D341Med (cell line): ENCODE measurements around the gene ACACB.

ENCODE experiments used
- DNase-seq: peaks from one replicate; pipeline ENCODE4 v3.0.0; 2012; ENCODE audit warnings: low spot score

Gene ACACB

GRCh38 chr12:109304485-109304884, 188.1 kb downstream of the ACACB start:
- DNase-seq, result peak; percentile 66

- no peak for DNase-seq
Observed at GRCh38 chr12:109305547-109305946, 189.2 kb downstream of the ACACB start.

- no peak for DNase-seq
Observed at GRCh38 chr12:109307051-109307450, 190.7 kb downstream of the ACACB start.

- DNase-seq, result peak; percentile 83
Observed at GRCh38 chr12:109308534-109309380, 192.4 kb downstream of the ACACB start, which contains the start of gene FOXN4. TSS of gene FOXN4 (minus strand) at chr12:109309284. CDS start at chr12:109308321, 963 bp downstream.

- DNase-seq, result peak; percentile 84
Observed at GRCh38 chr12:109309381-109310246, 193.2 kb downstream of the ACACB start.

- DNase-seq, result peak; percentile 69
Observed at GRCh38 chr12:109310247-109311125, 194.1 kb downstream of the ACACB start.
